Central memory CD4-positive, alpha-beta T cell (primary cell): Measurements from ENCODE around the gene MAN1A1.
"Not testable (repeated sequence)": the region's sequence is repeated elsewhere in the genome, so short reads cannot be mapped to it uniquely, and the experiment has no call there.

Experiments used
- DNase-seq: peaks from one replicate; pipeline ENCODE4 v3.0.0; 2022

The MAN1A1 gene

GRCh38 chr6:119166024-119166784, 183.4 kb downstream of the MAN1A1 start:
- DNase-seq: no peak

- DNase-seq: no peak
These were observed 186.6 kb downstream of the MAN1A1 start for GRCh38 chr6:119163006-119163405.

GRCh38 chr6:119162134-119162775, 187.3 kb downstream of the MAN1A1 start:
- DNase-seq: no peak

GRCh38 chr6:119161438-119161837, 188.1 kb downstream of the MAN1A1 start:
- DNase-seq: no peak

GRCh38 chr6:119160911-119161310, 188.7 kb downstream of the MAN1A1 start:
- DNase-seq: no peak

- DNase-seq: no peak
These were observed 191.3 kb downstream of the MAN1A1 start for GRCh38 chr6:119158057-119158848.

GRCh38 chr6:119157506-119157815, 192.1 kb downstream of the MAN1A1 start:
- DNase-seq: no peak

- DNase-seq: no peak
These were observed 192.6 kb downstream of the MAN1A1 start for GRCh38 chr6:119156757-119157505.

- DNase-seq: not testable (repeated sequence)
These were observed 193.5 kb downstream of the MAN1A1 start for GRCh38 chr6:119156082-119156481.

- no peak for DNase-seq
These were observed 197.4 kb downstream of the MAN1A1 start for GRCh38 chr6:119152187-119152586.

GRCh38 chr6:119148825-119149525, 200.6 kb downstream of the MAN1A1 start:
- DNase-seq: no peak

- DNase-seq: no peak
These were observed 201.3 kb downstream of the MAN1A1 start for GRCh38 chr6:119148098-119148824.

- no peak for DNase-seq
These were observed 202.2 kb downstream of the MAN1A1 start for GRCh38 chr6:119147101-119148053.

- no peak for DNase-seq
These were observed 204.4 kb downstream of the MAN1A1 start for GRCh38 chr6:119145111-119145510.

- no peak for DNase-seq
These were observed 206.9 kb downstream of the MAN1A1 start for GRCh38 chr6:119142637-119143036.

GRCh38 chr6:119142041-119142440, 207.5 kb downstream of the MAN1A1 start:
- DNase-seq: no peak

- DNase-seq: no peak
These were observed 209.1 kb downstream of the MAN1A1 start for GRCh38 chr6:119140196-119141140.

GRCh38 chr6:119138906-119139541, 210.5 kb downstream of the MAN1A1 start:
- DNase-seq: no peak
